GM23248 (cell line): ENCODE results near the gene MAGEB1. TPM values are rescaled to one million over a fixed set of nuclear protein-coding genes. Genes with fewer than 3 reads are reported as not detected.

ENCODE experiments used
- DNase-seq: peaks from one replicate; pipeline ENCODE4 v3.0.0-alpha.2; 2015
- H2AFZ ChIP-seq: fragments of 200-600 bp; sonication (generic); 2 replicates; pipeline ENCODE4 v1.6.1; 2016; ENCODE audit warnings: antibody characterized with exemption
- H3F3A ChIP-seq: fragments of 200-600 bp; sonication (generic); 2 replicates; pipeline ENCODE4 v1.6.1; 2016; ENCODE audit warnings: mild to moderate bottlenecking, antibody characterized with exemption, mixed run types; ENCODE audit not compliant: insufficient read depth
- H3K27ac ChIP-seq: fragments of 200-600 bp; sonication (generic); 2 replicates; pipeline ENCODE4 v1.5.1; 2016; ENCODE audit warnings: mild to moderate bottlenecking
- H3K27me3 ChIP-seq: fragments of 200-600 bp; sonication (generic); replicated peaks from 2 replicates; pipeline ENCODE4 v1.6.1; 2016; ENCODE audit warnings: mild to moderate bottlenecking; ENCODE audit not compliant: insufficient read depth
- H3K36me3 ChIP-seq: fragments of 200-600 bp; sonication (generic); 2 replicates; pipeline ENCODE4 v1.6.1; 2016; ENCODE audit warnings: low read depth, mild to moderate bottlenecking
- H3K4me1 ChIP-seq: fragments of 200-600 bp; sonication (generic); 2 replicates; pipeline ENCODE4 v1.6.1; 2016; ENCODE audit warnings: mild to moderate bottlenecking; ENCODE audit not compliant: insufficient read depth
- H3K4me2 ChIP-seq: fragments of 200-600 bp; sonication (generic); one replicate; pipeline ENCODE4 v1.6.1; 2016; ENCODE audit warnings: mild to moderate bottlenecking; ENCODE audit not compliant: unreplicated experiment
- H3K4me3 ChIP-seq: fragments of 200-600 bp; sonication (generic); 2 replicates; pipeline ENCODE4 v1.5.1; 2016; ENCODE audit warnings: mild to moderate bottlenecking
- H3K79me2 ChIP-seq: fragments of 200-600 bp; sonication (generic); 2 replicates; pipeline ENCODE4 v1.6.1; 2016; ENCODE audit warnings: mild to moderate bottlenecking; ENCODE audit not compliant: insufficient read depth
- H3K9ac ChIP-seq: fragments of 200-600 bp; sonication (generic); 2 replicates; pipeline ENCODE4 v1.6.1; 2016; ENCODE audit warnings: mild to moderate bottlenecking
- H3K9me2 ChIP-seq: fragments of 200-600 bp; sonication (generic); 2 replicates; pipeline ENCODE4 v1.6.1; 2016; ENCODE audit warnings: mixed run types, mild to moderate bottlenecking, moderate library complexity; ENCODE audit not compliant: insufficient read depth
- H3K9me3 ChIP-seq: fragments of 200-600 bp; sonication (generic); one replicate; pipeline ENCODE4 v1.6.1; 2017; ENCODE audit warnings: low read depth
- H4K20me1 ChIP-seq: fragments of 200-600 bp; sonication (generic); 2 replicates; pipeline ENCODE4 v1.6.0; 2016; ENCODE audit not compliant: insufficient read depth
- EZH2 ChIP-seq: fragments of 200-600 bp; sonication (generic); IDR thresholded peaks from 2 replicates; pipeline ENCODE4 v1.6.1; 2018; ENCODE audit warnings: antibody characterized with exemption, mild to moderate bottlenecking; ENCODE audit not compliant: insufficient read depth, poor library complexity, severe bottlenecking
- EZH2phosphoT487 ChIP-seq: fragments of 200-600 bp; sonication (generic); IDR thresholded peaks from 2 replicates; pipeline ENCODE4 v1.6.1; 2018; ENCODE audit warnings: antibody characterized with exemption, moderate library complexity, mild to moderate bottlenecking, low read depth; ENCODE audit not compliant: insufficient read depth
- in situ Hi-C: fragments of 300-500 bp; cut with MboI; formaldehyde crosslinking; loops from 2 replicates; pipeline ENCODE4 v1.15.0; 2020
- polyA plus RNA-seq: library from polyadenylated mRNA; unstranded; fragments of >200 nt; fragmentation: Nextera tagmentation; extraction: Ambion mirVana; gene quantifications from 2 replicates; pipeline ENCODE4 v1.2.1, GENCODE V29; 2016
- total RNA-seq: library from RNA; depleted of rRNA; stranded (reverse); fragments of >200 nt; shearing (Covaris generic); gene quantifications from 2 replicates; pipeline ENCODE4 v1.2.3, GENCODE V29; 2014; rRNA removed

The MAGEB1 gene
- total and polyA plus RNA-seq, 2 experiments from 2014 or later = not detected

DNA sequence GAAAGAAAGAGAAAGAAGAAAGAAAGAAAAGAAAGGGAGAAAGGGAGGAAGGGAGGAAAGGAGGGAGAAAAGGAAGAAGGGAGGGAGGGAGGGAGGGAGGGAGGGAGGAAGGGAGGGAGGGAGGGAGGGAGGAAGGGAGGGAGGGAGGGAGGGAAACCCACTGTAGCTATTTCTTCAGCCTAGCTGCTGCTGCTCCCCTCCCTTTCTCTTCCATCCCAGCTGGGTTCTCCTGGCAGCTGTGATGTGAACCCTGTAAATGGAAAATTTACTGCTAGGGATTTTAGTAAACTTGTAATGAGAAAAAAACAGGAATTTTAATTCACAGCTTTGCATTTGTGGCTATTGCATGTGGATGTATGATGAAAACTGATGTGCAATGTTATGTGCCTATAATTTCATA is 54.3 kb downstream of the MAGEB1 start:
- TF ChIP-seq EZH2 = no peak
- no peak for TF ChIP-seq EZH2phosphoT487
- Histone ChIP-seq H3K9ac (no peak overlapping the region), H3K36me3 (no peaks in the 10 kb centered on the region), H3K27me3 (no peaks in the 10 kb centered on the region), H3K9me3 (no peaks in the 10 kb centered on the region), H3K4me2 (no peak overlapping the region), H3K9me2 (no peaks in the 10 kb centered on the region), H2AFZ (no peak overlapping the region), H3F3A (no peaks in the 10 kb centered on the region), H3K79me2 (no peaks in the 10 kb centered on the region), H3K27ac (no peak overlapping the region), H3K4me1 (no peaks in the 10 kb centered on the region), H3K4me3 (no peak overlapping the region), H4K20me1 (no peaks in the 10 kb centered on the region)
- in situ Hi-C loops = no loop called here
- DNase-seq = no peak

Other genes with a start within 250 kb of the MAGEB1 start
- gene MAGEB2, start 31.6 kb upstream of the MAGEB1 start, total RNA-seq = not detected in 2 replicates
- gene MAGEB2, start 31.6 kb upstream of the MAGEB1 start, polyA plus RNA-seq = not detected in 2 replicates
- gene MAGEB3, start 16.5 kb upstream of the MAGEB1 start, total RNA-seq = not detected in 2 replicates
- not detected in 2 replicates for gene MAGEB3, start 16.5 kb upstream of the MAGEB1 start, polyA plus RNA-seq
- gene MAGEB4, start 5.1 kb upstream of the MAGEB1 start, total RNA-seq = not detected in 2 replicates
- not detected in 2 replicates for gene MAGEB4, start 5.1 kb upstream of the MAGEB1 start, polyA plus RNA-seq
- gene NR0B1, start 62.2 kb downstream of the MAGEB1 start, total RNA-seq = not detected in 2 replicates
- 0.15 TPM in 1 of 2 replicates, not detected in the other for gene NR0B1, start 62.2 kb downstream of the MAGEB1 start, polyA plus RNA-seq